NCI-H1436 treated with DMSO at 0.1 percent for 48 hours (cell line): Measurements from ENCODE around the gene NCLN.
"Not testable (repeated sequence)": the region's sequence is repeated elsewhere in the genome, so short reads cannot be mapped to it uniquely, and the experiment has no call there.

Experiments used
- DNase-seq: peaks from one replicate; lab custom pipeline; 2025; lab: John Stamatoyannopoulos, UW

Gene NCLN

DNA sequence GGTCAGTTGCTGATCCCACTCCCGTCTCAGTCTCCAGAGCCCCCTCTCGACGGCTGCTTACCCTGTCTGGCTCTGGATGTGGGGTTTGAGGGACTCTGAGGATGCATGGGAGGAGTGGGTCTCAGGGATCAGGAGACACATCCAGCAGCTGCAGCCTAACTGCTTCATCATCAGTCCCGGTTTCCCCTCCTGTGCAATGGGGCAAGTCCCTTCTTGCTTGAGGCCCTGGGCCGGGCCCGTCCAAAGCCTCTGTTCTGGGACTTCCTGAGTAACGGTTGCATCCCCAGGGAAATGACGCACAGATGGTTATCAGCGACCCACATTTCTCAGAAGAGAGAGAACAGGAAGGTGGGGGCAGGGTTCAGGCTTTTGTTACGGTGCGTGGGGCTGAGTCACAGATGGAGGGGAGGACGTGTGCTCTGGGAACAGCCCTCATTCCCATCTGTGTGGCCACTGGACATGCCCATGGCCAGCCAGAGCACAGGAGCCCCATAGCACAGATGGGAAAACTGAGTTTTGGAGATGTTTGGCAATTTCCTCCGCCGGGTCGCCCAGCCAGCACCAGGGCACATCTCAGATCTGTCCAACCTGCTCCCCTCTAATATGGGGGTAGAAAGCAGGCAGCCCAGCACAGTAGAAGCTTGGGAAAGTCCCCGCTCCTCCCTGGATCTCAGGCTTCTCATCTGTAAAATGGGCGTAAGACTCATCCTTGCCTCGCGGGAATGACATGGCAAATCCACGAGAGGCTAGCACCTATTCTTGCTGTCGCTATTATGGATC lies 30.6 kb upstream of the NCLN start:
- peak; percentile 78 for DNase-seq

DNA sequence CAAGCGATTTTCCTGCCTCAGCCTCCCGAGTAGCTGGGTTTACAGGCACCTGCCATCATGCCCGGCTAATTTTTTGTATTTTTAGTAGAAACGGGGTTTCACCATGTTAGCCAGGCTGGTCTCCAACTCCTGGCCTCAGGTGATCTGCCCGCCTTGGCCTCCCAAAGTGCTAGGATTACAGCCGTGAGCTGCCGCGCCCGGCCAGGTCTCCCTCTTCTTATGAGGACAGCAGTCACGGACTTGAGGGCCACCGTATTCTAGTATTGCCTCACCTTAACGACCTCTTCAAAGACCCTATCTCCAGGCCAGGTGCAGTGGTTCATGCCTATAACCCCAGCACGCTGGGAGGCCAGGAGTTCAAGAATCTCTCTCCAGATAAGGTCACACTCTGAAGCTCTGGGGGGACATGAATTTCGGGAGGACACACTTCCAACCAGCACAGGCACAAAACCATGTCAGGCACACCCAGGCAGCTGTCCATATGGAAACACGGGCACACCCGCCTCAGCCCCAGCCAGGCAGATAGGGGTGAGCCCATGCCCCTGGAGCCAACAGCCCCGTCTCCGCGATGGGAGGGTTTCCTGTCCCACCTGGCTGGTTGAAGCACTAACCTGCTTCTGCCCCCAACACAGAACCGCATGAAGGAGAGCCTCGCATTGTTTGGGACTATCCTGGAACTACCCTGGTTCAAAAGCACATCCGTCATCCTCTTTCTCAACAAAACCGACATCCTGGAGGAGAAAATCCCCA lies 28.5 kb upstream of the NCLN start:
- no peak for DNase-seq

DNA sequence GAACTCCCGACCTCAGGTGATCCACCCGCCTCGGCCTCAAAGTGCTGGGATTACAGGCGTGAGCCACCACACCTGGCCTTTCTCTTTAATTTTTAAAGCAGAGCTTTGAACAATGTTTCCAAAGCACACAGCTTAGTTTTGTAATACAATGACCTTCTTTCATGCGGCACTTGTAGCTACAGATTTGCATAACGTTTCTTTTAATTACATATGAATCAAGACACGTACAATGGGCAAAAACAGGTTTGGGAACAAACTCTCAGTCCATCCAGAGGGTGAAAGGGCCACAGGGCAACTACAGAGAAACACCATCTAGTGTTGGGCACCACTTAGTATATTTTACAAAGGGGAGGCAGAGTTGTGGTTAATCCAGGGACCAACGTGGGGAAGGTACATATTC lies 26.2 kb upstream of the NCLN start:
- no peak for DNase-seq

DNA sequence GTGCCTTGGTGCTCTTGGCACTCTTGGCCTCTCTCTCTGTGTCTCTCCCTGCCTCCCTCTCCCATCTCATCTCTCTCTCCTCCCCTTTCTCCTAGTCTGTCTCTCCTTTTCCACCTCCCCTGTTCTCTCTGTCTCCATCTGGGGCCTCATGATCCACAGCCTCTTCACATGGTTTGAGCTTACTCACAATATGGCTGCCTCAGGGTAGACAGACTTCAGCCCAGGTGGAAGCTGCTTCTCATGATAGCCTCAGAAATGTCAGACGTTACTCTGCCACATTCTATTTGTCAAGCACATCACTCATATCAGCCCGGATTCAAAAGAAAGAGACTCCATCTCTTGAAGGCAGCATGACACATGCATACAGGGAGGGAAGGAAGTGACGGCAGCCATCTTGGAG lies 25.5 kb upstream of the NCLN start:
- DNase-seq = no peak

DNA sequence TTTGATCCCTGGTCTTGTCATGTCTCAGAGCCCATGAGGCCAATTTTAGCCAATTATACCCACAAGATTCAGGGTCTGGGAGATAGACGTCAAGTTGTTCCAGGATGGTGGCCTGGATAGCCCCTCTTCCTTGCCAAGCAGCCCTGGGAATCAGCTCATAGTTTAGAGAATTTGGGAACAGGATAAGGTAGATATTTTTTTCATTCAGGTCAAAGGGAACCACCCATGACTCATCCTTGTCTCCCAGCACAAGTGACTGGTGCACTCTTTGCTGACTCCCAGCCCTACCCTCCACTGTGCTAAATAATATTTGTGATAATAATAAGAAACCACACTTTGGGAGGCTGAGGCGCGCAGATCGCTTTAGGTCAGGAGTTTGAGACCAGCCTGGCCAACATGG lies 24.3 kb upstream of the NCLN start:
- DNase-seq = no peak

DNA sequence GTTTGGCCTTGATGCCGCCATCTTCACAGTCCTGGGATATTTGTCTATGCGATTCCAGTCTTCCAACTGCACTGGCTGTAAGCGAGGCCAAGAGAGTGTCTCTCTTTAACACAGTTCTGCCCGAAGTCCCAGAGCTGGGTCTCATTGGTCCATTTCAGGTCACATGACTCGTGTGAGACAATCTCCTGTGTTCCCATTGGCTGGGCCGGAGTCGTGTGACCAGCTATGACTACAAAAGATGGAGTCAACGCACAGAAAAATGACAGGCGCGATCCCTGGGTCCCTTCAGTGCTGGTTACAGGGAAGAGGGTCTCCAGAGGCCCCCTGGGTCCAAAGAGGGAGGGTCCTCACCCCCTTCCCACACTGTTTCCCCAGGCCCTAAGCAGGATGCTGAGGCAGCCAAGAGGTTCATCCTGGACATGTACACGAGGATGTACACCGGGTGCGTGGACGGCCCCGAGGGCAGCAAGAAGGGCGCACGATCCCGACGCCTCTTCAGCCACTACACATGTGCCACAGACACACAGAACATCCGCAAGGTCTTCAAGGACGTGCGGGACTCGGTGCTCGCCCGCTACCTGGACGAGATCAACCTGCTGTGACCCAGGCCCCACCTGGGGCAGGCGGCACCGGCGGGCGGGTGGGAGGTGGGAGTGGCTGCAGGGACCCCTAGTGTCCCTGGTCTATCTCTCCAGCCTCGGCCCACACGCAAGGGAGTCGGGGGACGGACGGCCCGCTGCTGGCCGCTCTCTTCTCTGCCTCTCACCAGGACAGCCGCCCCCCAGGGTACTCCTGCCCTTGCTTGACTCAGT lies 23.1 kb upstream of the NCLN start:
- DNase-seq = no peak

DNA sequence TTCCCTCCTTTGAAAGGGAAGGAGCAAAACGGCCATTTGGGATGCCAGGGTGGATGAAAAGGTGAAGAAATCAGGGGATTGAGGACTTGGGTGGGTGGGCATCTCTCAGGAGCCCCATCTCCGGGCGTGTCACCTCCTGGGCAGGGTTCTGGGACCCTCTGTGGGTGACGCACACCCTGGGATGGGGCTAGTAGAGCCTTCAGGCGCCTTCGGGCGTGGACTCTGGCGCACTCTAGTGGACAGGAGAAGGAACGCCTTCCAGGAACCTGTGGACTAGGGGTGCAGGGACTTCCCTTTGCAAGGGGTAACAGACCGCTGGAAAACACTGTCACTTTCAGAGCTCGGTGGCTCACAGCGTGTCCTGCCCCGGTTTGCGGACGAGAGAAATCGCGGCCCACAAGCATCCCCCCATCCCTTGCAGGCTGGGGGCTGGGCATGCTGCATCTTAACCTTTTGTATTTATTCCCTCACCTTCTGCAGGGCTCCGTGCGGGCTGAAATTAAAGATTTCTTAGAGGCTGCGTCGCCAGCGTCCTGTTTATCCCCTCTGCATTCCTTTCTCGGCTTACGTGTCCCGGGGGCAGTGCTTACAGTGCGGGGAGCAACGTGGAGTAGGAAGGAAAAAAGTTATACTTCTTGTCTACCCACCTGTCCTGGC lies 22.4 kb upstream of the NCLN start:
- DNase-seq = peak; percentile 25

DNA sequence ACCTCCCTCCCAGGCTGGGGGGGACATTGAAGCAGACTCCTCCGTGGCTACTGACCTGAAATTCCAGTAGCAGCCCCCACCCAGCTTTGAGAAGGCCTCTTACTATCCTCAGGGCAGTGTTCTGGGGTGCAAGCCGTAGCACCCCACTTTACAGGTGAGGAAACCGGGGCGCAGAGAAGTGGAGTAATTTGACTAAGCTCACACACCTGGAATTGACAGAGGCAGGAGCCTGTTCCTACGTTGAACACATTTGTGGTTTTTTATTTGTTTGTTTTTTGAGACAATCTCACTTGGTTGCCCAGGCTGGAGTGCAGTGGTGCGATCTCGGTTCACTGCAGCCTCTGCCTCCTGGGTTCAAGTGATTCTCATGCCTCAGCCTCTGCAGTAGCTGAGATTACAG lies 21.8 kb upstream of the NCLN start:
- DNase-seq = no peak

DNA sequence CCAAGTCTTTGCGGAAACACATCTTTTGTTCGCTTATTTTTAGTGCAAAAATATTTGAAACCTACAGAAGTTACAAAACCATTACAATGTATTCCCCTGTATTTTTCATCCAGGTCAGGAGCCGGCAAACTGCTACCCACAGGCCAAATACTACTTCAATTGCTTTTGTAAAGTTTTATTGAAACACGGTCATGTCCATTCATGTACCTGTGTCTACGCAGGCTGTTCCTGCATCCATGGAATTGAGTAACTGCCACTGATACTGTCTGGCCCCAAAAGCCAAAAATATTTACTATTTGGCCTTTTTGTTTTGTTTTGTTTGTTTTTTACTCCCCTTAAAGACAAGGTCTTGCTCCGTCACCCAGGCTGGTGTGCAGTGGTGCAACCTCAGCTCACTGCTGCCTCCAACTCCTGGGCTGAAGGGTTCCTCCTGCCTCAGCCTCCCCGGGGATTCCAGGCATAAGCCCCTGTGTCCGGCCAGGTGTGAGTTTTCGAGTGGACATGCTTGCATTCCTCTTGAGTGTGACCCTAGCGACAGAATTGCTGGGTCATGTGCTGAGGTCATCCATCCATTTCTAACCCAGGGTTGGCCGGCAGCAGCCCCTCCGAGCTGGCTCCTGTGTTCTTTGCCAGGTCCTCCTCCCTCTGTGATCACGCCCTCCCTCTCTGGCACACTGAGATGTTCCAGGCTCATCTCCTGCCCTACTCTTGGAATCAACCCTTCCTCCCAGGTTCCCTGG lies 18.0 kb upstream of the NCLN start:
- DNase-seq = no peak

DNA sequence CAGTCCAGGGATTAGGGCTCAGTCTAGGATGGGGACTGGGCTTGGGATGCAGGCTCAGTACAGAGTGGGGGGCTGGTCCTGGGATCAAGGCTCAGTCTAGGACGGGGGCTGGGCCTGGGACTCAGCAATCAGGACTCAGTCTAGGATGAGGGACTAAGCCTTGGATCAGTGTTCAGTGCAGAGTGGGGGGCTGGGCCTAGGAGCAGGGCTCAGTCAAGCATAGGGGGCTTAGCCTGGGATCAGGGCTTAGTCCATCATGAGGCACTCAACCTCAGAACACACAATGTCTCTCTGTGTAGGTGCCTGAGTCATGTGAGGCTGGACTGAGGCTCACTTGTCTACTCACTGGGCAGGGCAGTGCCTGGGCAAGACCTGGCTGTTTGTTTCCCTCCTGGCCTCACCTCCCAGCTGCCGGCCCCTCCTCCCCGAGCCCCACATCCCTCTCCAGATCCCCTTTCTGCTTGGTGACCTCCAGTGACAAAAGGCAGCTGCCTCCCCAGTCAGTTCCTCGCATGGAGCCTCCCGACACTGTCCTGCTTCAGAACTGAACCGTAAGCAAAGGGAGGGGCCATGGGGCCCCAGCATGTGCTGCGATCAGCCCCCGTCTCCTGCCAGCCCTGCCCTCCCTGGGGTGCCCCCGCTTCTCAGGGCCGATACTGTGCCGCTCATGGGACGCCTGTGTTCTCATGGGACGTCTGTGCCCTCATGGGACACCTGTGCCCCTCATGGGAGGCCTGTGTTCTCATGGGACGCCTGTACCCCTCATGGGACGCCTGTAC lies 13.6 kb upstream of the NCLN start:
- DNase-seq = no peak

DNA sequence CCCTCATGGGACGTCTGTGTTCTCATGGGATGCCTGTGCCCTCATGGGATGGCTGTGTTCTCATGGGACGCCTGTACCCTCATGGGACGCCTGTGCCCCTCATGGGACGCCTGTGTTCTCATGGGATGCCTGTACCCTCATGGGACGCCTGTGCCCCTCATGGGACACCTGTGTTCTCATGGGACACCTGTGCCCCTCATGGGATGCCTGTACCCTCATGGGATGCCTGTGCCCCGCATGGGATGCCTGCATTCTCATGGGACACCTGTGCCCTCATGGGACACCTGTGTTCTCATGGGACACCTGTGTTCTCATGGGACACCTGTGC lies 13.1 kb upstream of the NCLN start:
- DNase-seq = not testable (repeated sequence)

DNA sequence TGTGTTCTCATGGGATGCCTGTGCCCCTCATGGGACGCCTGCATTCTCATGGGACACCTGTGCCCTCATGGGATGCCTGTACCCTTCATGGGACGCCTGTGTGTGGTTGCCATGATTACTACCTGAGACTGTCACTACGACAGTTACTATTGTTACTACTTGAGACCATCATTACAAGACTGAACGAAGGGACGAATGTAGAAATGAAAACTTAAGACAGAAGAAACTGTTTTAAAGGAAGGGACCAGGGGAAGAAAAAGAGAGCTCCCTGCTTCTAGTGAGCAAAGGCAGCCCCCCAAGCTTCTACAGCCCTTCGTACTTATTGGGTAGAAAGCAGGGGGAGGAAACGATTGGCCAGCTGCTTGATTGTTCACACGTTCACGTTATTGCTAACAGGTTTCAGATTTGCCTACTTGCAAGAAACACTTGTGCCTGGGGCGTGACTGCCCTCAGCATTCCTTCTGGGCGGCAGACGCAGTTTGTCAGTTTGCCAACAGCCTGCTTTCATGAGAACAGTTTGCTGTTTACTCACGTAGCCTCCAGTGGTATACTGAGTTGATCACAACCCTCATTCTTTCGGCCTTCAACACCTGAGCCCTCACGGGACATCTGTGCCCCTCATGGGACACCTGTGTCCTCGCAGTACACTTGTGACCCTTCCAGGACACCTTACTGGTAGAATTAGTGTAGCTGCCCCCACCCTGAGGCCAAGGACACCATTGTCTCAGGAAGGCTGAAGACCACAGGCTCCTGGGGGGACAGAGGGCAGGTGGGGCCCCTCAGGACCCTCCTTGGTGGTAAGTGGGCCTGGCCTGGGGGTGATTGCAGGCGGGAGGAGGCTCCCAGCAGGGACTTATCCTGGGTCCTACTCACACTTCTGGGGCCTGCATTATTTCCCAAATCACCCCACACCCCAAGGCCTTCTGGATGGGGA lies 9.7 kb upstream of the NCLN start:
- peak; percentile 15 for DNase-seq

DNA sequence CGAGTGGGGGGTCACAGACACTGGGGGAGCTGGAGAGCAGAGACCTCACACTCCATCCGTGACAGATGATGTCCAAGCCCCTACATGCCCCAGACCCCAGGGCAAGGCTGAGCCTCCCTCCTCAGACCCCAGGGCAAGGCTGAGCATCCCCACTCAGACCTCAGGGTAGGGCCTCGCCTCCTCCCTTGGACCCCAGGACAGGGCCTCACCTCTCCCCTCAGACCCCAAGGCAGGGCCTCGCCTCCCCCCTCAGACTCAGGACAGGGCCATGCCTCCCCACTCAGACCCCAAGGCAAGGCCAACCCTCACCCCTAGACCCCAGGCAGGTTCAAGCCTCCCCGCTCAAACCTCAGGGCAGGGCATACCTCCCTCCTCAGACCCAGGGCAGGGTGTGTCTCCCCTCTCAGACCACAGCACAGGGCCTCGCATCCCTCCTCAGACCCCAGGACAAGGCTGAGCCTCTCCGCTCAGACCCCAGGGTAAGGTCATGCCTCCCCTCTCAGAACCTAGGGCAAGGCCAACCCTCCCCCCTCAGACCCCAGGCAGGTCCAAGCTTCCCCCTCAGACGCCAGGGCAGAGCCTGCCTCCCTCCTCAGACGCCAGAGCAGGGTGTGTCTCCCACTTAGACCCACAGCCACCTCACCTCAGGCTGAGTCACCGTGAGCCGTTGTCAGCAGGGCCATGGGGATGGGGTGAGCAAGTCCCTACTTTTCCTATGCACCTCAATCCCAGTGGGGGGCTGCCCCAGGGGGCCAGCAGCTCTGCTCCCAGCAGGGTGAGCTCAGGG lies 8.8 kb upstream of the NCLN start:
- DNase-seq = no peak

DNA sequence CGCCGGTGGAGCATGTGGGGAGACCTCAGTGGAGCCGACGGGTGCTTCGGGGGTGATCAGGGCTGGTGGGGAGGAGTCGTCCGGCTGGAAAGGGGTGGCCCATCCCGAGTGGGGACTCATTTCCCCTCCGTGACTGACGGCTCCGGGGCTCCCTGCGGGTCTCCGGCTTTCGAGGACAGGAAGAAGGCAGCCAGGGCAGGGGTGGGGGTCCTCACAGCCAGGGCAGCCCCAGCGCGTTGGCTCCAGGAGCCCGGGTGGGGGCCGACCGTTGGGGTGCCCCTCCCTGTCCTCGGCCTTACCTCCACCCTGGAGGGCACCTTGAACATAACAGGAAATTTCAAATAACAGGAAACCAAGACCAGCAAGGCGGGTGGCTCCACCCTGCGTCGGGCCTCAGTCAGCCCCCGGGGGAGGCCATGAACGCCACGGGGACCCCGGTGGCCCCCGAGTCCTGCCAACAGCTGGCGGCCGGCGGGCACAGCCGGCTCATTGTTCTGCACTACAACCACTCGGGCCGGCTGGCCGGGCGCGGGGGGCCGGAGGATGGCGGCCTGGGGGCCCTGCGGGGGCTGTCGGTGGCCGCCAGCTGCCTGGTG lies 7.3 kb upstream of the NCLN start, which contains the start of gene S1PR4:
S1PR4 (plus strand) TSS at position 393 of the 596 bp plus-strand sequence; CDS start at position 417, 24 bp downstream.
- DNase-seq = no peak

DNA sequence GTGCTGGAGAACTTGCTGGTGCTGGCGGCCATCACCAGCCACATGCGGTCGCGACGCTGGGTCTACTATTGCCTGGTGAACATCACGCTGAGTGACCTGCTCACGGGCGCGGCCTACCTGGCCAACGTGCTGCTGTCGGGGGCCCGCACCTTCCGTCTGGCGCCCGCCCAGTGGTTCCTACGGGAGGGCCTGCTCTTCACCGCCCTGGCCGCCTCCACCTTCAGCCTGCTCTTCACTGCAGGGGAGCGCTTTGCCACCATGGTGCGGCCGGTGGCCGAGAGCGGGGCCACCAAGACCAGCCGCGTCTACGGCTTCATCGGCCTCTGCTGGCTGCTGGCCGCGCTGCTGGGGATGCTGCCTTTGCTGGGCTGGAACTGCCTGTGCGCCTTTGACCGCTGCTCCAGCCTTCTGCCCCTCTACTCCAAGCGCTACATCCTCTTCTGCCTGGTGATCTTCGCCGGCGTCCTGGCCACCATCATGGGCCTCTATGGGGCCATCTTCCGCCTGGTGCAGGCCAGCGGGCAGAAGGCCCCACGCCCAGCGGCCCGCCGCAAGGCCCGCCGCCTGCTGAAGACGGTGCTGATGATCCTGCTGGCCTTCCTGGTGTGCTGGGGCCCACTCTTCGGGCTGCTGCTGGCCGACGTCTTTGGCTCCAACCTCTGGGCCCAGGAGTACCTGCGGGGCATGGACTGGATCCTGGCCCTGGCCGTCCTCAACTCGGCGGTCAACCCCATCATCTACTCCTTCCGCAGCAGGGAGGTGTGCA lies 6.6 kb upstream of the NCLN start:
- DNase-seq = no peak

DNA sequence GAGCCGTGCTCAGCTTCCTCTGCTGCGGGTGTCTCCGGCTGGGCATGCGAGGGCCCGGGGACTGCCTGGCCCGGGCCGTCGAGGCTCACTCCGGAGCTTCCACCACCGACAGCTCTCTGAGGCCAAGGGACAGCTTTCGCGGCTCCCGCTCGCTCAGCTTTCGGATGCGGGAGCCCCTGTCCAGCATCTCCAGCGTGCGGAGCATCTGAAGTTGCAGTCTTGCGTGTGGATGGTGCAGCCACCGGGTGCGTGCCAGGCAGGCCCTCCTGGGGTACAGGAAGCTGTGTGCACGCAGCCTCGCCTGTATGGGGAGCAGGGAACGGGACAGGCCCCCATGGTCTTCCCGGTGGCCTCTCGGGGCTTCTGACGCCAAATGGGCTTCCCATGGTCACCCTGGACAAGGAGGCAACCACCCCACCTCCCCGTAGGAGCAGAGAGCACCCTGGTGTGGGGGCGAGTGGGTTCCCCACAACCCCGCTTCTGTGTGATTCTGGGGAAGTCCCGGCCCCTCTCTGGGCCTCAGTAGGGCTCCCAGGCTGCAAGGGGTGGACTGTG lies 5.9 kb upstream of the NCLN start:
- DNase-seq = no peak
